ENCODE data around the gene SBK1.

Gene SBK1

DNA sequence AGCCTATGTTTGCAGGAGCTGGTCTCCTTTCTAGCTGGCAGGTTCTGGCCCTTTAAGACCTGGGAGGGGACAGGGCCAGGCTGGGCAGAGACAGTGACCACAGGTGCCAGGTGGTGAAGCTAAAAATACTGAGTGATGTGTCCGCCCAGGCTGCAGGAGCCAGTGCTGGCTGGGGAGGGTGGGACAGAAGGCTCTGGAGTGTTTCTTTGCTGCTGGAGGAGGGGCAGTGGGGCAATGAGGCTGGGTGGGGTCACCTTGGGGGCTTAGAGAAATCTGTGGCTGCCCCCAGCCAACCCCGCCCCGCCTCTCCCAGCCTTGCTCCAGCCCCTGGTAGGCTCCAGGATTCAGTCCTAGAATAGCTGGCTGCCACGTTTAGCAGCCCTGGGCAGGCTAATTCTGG is 30.4 kb upstream of the SBK1 start:
- no peaks in the 10 kb centered on the region for H3K9me2 ChIP-seq (replicated peaks; ENCODE audit: low read depth, low read length)
- H3K79me2 ChIP-seq (ENCODE audit: insufficient read depth, low read length) = no peaks in the 10 kb centered on the region
- no peak overlapping the region for H3K4me3 ChIP-seq (ENCODE audit: low read length, poor library complexity, severe bottlenecking)
- H3K4me2 ChIP-seq (ENCODE audit: low read depth, low read length, poor library complexity, severe bottlenecking) = no peak overlapping the region
- no peak overlapping the region for H2AFZ ChIP-seq (ENCODE audit: low read length)
- H3K9ac ChIP-seq (ENCODE audit: low read depth, low read length, poor library complexity, severe bottlenecking) = no peak overlapping the region
- no peaks in the 10 kb centered on the region for H3K4me1 ChIP-seq (ENCODE audit: insufficient read depth, low read length, poor library complexity, severe bottlenecking)
- H3F3A ChIP-seq (ENCODE audit: low read depth) = no peaks in the 10 kb centered on the region
- TF ChIP-seq, protein P1, sequence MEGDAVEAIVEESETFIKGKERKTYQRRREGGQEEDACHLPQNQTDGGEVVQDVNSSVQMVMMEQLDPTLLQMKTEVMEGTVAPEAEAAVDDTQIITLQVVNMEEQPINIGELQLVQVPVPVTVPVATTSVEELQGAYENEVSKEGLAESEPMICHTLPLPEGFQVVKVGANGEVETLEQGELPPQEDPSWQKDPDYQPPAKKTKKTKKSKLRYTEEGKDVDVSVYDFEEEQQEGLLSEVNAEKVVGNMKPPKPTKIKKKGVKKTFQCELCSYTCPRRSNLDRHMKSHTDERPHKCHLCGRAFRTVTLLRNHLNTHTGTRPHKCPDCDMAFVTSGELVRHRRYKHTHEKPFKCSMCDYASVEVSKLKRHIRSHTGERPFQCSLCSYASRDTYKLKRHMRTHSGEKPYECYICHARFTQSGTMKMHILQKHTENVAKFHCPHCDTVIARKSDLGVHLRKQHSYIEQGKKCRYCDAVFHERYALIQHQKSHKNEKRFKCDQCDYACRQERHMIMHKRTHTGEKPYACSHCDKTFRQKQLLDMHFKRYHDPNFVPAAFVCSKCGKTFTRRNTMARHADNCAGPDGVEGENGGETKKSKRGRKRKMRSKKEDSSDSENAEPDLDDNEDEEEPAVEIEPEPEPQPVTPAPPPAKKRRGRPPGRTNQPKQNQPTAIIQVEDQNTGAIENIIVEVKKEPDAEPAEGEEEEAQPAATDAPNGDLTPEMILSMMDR (conservative IDR thresholded peaks at IDR 0.05; ENCODE audit: low read length) = no peak
- no peak for TF ChIP-seq EZH2phosphoT487 (IDR thresholded peaks at IDR 0.05; ENCODE audit: borderline replicate concordance)
- H4K20me1 ChIP-seq (ENCODE audit: insufficient read depth, low read length, poor library complexity, severe bottlenecking) = no peaks in the 10 kb centered on the region
- H3K27me3 ChIP-seq (ENCODE audit: insufficient read depth, low read length, poor library complexity, severe bottlenecking) = no peaks in the 10 kb centered on the region
- H3K9me3 ChIP-seq (ENCODE audit: insufficient read depth, low read depth, low read length) = no peaks in the 10 kb centered on the region
- H3K36me3 ChIP-seq (ENCODE audit: insufficient read depth, low read length) = no peaks in the 10 kb centered on the region

GRCh38 chr16:28263305-28263704 is 29.0 kb upstream of the SBK1 start:
- no peak overlapping the region for H2AFZ ChIP-seq (ENCODE audit: low read length)
- H3K9ac ChIP-seq (ENCODE audit: low read depth, low read length, poor library complexity, severe bottlenecking) = no peak overlapping the region
- H3F3A ChIP-seq (ENCODE audit: low read depth) = no peaks in the 10 kb centered on the region
- no peaks in the 10 kb centered on the region for H3K36me3 ChIP-seq (ENCODE audit: insufficient read depth, low read length)
- no peak overlapping the region for H3K4me2 ChIP-seq (ENCODE audit: low read depth, low read length, poor library complexity, severe bottlenecking)
- H3K27me3 ChIP-seq (ENCODE audit: insufficient read depth, low read length, poor library complexity, severe bottlenecking) = no peaks in the 10 kb centered on the region
- H3K79me2 ChIP-seq (ENCODE audit: insufficient read depth, low read length) = no peaks in the 10 kb centered on the region
- H4K20me1 ChIP-seq (ENCODE audit: insufficient read depth, low read length, poor library complexity, severe bottlenecking) = no peaks in the 10 kb centered on the region
- no peaks in the 10 kb centered on the region for H3K9me2 ChIP-seq (replicated peaks; ENCODE audit: low read depth, low read length)
- no peaks in the 10 kb centered on the region for H3K4me1 ChIP-seq (ENCODE audit: insufficient read depth, low read length, poor library complexity, severe bottlenecking)
- H3K9me3 ChIP-seq (ENCODE audit: insufficient read depth, low read depth, low read length) = no peaks in the 10 kb centered on the region
- no peak for TF ChIP-seq EZH2phosphoT487 (IDR thresholded peaks at IDR 0.05; ENCODE audit: borderline replicate concordance)
- TF ChIP-seq, protein P1 (conservative IDR thresholded peaks at IDR 0.05; ENCODE audit: low read length) = no peak
- no peak overlapping the region for H3K4me3 ChIP-seq (ENCODE audit: low read length, poor library complexity, severe bottlenecking)

DNA sequence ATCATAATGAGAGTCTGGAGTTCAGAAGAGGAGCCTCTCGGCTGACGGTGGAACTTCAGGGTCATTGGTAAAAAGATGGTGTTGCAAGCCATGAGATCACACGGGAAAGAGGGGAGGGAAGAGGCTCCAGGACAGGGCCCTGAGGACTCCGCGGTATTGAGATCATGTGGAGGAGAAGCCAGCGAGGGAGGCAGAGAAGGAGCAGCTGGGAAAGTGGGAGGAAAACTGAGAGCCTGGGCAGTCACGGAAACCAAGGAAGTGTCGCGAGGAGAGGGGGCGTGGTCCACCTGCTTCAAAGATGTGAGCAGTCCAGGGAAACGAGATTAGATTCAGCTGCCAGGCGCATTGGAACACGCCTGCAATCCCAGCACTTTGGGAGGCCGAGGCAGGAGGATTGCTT is 27.7 kb upstream of the SBK1 start:
- no peaks in the 10 kb centered on the region for H3K9me2 ChIP-seq (replicated peaks; ENCODE audit: low read depth, low read length)
- H3F3A ChIP-seq (ENCODE audit: low read depth) = no peaks in the 10 kb centered on the region
- no peak overlapping the region for H2AFZ ChIP-seq (ENCODE audit: low read length)
- H3K4me3 ChIP-seq (ENCODE audit: low read length, poor library complexity, severe bottlenecking) = no peak overlapping the region
- no peak overlapping the region for H3K4me2 ChIP-seq (ENCODE audit: low read depth, low read length, poor library complexity, severe bottlenecking)
- no peaks in the 10 kb centered on the region for H3K36me3 ChIP-seq (ENCODE audit: insufficient read depth, low read length)
- H3K27me3 ChIP-seq (ENCODE audit: insufficient read depth, low read length, poor library complexity, severe bottlenecking) = no peaks in the 10 kb centered on the region
- no peaks in the 10 kb centered on the region for H3K9me3 ChIP-seq (ENCODE audit: insufficient read depth, low read depth, low read length)
- TF ChIP-seq EZH2phosphoT487 (IDR thresholded peaks at IDR 0.05; ENCODE audit: borderline replicate concordance) = no peak
- TF ChIP-seq, protein P1 (conservative IDR thresholded peaks at IDR 0.05; ENCODE audit: low read length) = no peak
- no peaks in the 10 kb centered on the region for H3K4me1 ChIP-seq (ENCODE audit: insufficient read depth, low read length, poor library complexity, severe bottlenecking)
- H4K20me1 ChIP-seq (ENCODE audit: insufficient read depth, low read length, poor library complexity, severe bottlenecking) = no peaks in the 10 kb centered on the region
- no peaks in the 10 kb centered on the region for H3K79me2 ChIP-seq (ENCODE audit: insufficient read depth, low read length)
- H3K9ac ChIP-seq (ENCODE audit: low read depth, low read length, poor library complexity, severe bottlenecking) = no peak overlapping the region
